HG03457 (cell line): ENCODE measurements around the gene VAV2.

Experiments used
- ATAC-seq: cut with Tn5 transposase; IDR thresholded peaks from one replicate; pipeline ENCODE4 v1.9.1; 2021; ENCODE audit warnings: moderate number of reproducible peaks; ENCODE audit not compliant: unreplicated experiment

Gene VAV2

DNA sequence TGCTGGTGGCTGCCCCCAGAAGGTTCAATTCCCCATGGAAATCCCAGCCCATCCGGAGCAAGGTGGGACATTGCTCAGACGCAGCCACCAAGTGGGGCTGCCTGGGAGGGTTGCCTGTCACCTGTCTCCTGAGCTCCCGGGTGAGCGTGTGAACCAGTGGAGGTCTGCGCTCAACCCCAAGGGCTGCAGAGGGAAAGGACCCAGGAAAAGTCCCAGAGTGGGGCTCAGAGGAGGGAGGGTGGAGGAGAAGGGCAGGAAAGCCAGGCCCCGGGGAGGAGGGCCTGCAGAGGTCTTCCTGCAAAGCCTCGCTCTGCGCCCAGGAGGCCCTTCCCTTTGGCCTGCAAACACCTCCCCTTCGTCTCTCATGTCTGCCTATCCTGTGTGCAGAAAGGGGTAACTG, 134.5 kb downstream of the VAV2 start:
- ATAC-seq = no peak

DNA sequence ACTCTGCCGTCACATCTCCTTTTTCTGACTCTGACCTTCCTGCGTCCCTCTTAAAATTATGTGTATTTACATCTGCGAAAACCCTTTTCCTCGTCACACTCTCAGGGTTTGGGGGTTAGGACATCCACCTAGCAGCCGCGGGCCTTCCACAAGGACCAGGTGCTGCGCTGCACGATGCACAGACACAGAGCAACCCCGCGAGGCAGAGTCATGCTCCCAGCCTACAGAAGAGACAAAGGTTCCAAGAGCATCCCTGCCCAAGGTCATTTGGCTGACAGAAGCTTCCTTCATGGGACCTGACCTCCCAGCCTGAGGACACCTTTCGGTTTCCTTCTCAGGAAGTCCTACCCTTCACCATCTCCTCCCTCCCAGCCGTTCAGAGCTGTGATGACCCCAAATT, 135.3 kb downstream of the VAV2 start:
- ATAC-seq = no peak

- no peak for ATAC-seq
Observed at GRCh38 chr9:133855802-133856521, 136.2 kb downstream of the VAV2 start.

- ATAC-seq = no peak
Observed at GRCh38 chr9:133855371-133855770, 136.8 kb downstream of the VAV2 start.

DNA sequence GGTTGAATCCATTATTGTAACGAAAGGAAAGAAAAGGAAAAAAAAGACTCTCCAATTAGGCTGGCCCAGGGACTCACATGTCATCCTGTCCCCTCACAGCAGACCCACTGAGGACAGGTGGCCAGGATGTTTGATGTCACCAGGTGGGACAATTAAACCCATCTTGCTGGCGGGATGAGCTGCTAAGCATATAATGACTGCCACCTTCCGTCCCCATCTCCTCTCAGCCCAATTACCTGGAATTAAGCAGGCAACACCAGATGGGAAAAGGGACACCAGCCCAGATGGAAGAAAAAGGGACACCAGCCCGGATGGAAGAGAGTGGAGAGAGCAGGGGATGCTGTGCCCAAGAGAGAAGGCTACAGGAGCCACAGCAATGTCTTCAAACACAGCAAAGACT, 137.4 kb downstream of the VAV2 start:
- no peak for ATAC-seq

GRCh38 chr9:133854048-133854447, 138.1 kb downstream of the VAV2 start:
- no peak for ATAC-seq

GRCh38 chr9:133853331-133853730, 138.8 kb downstream of the VAV2 start:
- ATAC-seq = no peak

DNA sequence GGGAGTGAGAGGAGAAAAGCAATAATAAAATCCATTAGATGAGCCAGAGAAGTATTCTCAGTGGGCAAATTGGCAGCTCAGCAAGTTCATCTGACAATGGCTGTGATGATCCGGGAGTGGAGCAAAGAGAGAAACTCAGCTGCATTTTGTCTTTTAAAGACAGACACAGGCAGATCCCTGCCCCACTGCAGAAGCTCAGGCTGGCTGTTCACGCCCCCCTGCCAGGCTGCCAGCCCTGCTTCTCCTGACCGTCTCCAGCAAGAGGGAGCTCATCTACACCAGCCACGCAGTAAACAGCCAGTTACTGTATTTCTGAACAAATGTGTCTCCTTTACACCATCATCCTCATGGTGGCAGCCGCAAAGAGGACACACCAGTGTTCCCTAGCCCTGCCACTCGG, 139.7 kb downstream of the VAV2 start:
- ATAC-seq = no peak

- no peak for ATAC-seq
Observed at GRCh38 chr9:133851693-133852092, 140.4 kb downstream of the VAV2 start.

DNA sequence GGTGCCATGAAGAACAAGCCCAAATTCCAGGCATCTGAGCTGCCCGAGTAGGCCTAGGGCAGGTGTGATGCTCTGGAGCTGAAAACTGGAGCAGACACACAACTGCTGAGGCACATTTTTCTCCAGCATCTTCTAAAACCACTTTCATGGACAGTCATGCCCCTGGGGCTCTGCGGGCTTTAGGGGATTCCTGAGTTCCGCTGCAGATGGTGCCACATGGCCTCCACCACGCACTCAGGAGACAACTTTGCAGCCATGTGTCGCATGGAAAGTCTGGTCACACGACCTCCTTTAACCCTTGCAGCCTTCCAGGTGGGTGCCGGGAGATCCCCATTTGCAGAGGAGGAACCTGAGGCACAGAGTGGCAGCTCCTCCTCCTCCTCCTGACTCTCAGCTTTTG, 141.2 kb downstream of the VAV2 start:
- no peak for ATAC-seq

GRCh38 chr9:133850161-133850560, 142.0 kb downstream of the VAV2 start:
- ATAC-seq = no peak

GRCh38 chr9:133849110-133849670, 142.9 kb downstream of the VAV2 start:
- ATAC-seq = no peak

DNA sequence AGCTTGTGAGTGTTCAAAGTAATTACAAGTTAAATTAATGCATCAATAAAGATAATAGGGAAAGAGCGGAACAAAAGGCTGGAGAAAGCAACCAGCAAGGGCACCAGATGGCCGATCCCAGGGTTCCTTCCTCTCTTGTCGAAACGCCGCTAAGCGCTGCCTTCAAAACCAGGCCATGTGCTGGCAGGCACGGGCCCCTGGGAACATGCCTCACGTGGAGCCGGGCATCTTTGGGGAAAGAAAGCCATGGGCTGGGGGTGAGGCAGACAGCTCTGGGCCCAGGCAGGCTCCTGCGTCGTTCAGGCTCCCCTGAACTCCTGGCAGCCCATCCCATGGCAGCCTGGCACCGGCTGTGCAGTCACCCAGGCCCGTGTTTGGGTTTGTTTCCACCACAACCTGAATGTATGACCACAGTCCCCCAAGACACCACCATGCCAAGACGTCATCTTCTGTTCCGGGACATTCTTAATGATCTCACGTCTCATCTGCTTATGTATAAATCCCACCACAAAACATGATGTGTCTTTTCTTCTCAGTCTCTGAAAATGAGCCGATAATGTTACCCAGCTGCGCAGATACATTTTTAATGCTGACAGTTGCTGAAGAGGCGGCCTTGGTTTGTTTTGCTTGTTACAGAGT, 143.5 kb downstream of the VAV2 start:
- no peak for ATAC-seq

DNA sequence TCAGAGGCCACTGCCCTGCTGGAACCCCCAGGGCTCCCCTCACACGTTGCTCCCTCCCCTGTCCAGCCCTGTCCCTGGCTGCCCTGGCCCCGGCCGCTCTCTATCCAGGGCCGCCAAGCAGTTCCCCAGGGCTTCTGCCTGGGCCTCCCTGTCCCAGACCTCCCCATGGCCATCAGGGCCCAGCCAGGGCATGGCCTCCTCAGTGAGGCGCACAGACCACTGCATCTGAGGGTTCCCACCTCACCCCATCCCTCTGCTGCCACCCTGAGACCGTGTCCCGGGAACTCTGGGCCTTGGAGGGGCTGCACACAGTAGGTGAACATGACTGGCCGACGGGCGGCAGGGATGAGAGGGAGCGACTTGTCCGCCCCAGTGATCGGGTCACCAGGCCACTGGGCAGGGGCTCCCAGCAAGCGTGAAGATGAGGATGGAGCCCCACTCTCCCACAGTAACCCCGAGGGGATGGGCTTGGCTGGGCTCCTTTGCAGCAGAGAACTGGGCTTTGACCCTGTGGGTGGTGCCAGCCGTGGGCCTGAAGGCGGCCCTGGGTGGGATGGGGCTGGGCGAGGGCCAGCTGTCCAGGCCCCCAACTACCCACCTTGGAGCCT, 145.5 kb downstream of the VAV2 start:
- ATAC-seq = no peak

DNA sequence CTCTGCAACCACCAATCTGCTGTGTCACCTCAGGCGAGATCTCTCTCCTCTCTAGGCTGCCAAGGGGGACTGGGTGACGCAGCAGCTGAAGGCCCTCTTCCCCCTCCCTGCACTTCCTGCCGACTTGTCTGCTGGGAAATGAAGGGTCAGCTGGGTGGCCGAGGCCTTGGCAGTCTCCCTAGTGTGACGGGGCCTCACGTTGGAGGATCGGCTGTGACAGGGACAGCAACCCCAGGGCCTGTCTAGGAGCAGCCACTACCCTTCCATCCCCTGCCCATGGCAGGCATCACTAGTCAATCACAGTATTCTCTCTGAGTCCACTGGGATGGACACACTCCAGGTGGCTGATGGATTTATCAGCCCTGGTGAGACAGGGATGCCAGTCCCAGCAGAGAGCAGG, 146.7 kb downstream of the VAV2 start:
- no peak for ATAC-seq

GRCh38 chr9:133844881-133845410, 147.2 kb downstream of the VAV2 start:
- no peak for ATAC-seq

DNA sequence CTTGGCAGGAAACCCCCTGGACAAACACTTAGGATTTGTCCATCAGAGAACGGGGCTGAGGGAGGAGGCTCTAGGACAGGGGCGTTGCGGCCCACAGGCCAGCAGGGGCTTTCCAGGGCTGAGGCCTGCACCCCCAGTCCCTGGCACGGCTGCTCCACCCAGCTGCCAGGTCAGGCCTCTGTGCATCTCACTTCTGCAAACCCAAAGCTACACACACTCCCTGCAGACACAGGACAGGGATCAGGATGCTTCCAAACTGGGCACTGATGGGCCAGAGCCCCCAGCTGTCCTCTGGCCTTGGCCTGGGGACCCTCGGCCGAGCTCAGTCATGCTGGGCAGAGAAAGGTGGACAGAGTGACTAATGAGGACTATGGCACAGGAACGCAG, 147.7 kb downstream of the VAV2 start:
- ATAC-seq = no peak

GRCh38 chr9:133843751-133844397, 148.2 kb downstream of the VAV2 start:
- no peak for ATAC-seq

GRCh38 chr9:133843250-133843649, 148.9 kb downstream of the VAV2 start:
- no peak for ATAC-seq

DNA sequence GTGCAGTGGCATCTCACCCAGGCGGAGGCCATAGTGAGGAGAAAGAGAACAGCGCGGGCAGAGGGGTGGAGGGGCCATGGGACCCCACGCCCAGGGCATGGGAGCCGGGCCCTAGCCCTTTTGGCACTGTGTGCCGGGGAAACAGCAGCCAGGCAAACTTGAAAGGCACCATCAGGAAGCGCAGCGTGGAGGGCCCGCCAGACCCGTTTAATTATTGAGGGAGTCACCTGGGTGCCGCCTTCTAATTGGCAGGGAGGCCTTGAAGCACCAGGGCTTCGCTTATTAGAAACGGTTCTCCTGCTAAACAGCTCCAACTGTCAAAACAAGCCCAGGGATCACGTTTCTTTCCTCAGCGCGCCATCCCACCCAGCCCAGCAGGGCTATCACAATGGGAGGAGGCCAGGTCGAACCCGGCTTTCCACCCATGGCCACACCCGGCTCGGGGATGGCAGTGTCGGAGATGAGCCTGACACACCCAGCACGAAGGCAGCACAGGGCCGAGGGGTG, 149.3 kb downstream of the VAV2 start:
- ATAC-seq = no peak

GRCh38 chr9:133842174-133842573, 149.9 kb downstream of the VAV2 start:
- no peak for ATAC-seq
